ENCODE results near the gene NR2F1-AS1.

Gene NR2F1-AS1

GRCh38 chr5:93596310-93596675 is 15.3 kb upstream of the NR2F1-AS1 start:
- TF ChIP-seq CTCF (IDR thresholded peaks at IDR 0.05) = no peak

- TF ChIP-seq CTCF (IDR thresholded peaks at IDR 0.05) = no peak
These were observed 14.6 kb upstream of the NR2F1-AS1 start for GRCh38 chr5:93595420-93596147.

GRCh38 chr5:93594591-93595419 is 13.8 kb upstream of the NR2F1-AS1 start:
- no peak for TF ChIP-seq CTCF (IDR thresholded peaks at IDR 0.05)

GRCh38 chr5:93593476-93594131 is 12.6 kb upstream of the NR2F1-AS1 start:
- no peak for TF ChIP-seq CTCF (IDR thresholded peaks at IDR 0.05)

GRCh38 chr5:93592883-93593282 is 11.9 kb upstream of the NR2F1-AS1 start:
- no peak for TF ChIP-seq CTCF (IDR thresholded peaks at IDR 0.05)

GRCh38 chr5:93591323-93591945 is 10.4 kb upstream of the NR2F1-AS1 start:
- no peak for TF ChIP-seq CTCF (IDR thresholded peaks at IDR 0.05)

GRCh38 chr5:93590493-93590892 is 9.5 kb upstream of the NR2F1-AS1 start:
- TF ChIP-seq CTCF (IDR thresholded peaks at IDR 0.05) = no peak
